HepG2 (cell line): ENCODE data around the gene DUSP9. TPM values are rescaled to one million over a fixed set of nuclear protein-coding genes. Genes with fewer than 3 reads are reported as not detected.

ENCODE experiments used
- ATAC-seq: fragments of 200-7000 bp; cut with Tn5 transposase; 3 replicates; pipeline ENCODE4 v1.9.1; 2020; ENCODE audit warnings: mild to moderate bottlenecking, moderate library complexity
- BruUV-seq: library from RNA; stranded (reverse); fragments of 400-500 nt; replicated peaks from 2 replicates; lab custom pipeline; 2021; lab: Mats Ljungman, UMichigan
- CTCF ChIA-PET: fragments of 300-600 bp; formaldehyde crosslinking; extraction: SDS; loops from one replicate; lab custom pipeline; 2021; ENCODE audit warnings: low total read pairs, inconsistent platforms, low intra/inter-chr PET ratio; lab: Yijun Ruan, JAX
- POLR2A ChIA-PET: fragments of 350-600 bp; sonication (Branson Sonifier 250); formaldehyde crosslinking; loops from one replicate; lab custom pipeline; 2020; ENCODE audit warnings: antibody characterized with exemption, inconsistent platforms; lab: Yijun Ruan, JAX
- DNase-seq: peaks from one replicate; pipeline ENCODE4 v3.0.0-alpha.2; 2015; ENCODE audit warnings: low spot score
- FAIRE-seq: peaks from 3 replicates; lab custom pipeline; 2011; peaks lifted over from hg19 to GRCh38; lab: Jason Lieb, UNC
- H2AFZ ChIP-seq: one replicate; pipeline ENCODE4 v1.6.1; 2011; ENCODE audit warnings: low read length, inconsistent platforms
- H3K27ac ChIP-seq: fragments of 300-600 bp; 3 replicates; pipeline ENCODE4 v1.8.0; 2011; ENCODE audit warnings: mixed run types, mild to moderate bottlenecking, mixed read lengths, low read length, inconsistent platforms; ENCODE audit not compliant: insufficient read depth; ENCODE audit errors: extremely low read length
- H3K27me3 ChIP-seq, 2 experiments: fragments of 200-600 bp in 1 of 2; 2 replicates in 1 of 2; 3 replicates in 1 of 2; pipeline versions ENCODE4 v1.6.0 to v1.8.0; 2011; ENCODE audit warnings: low read length in 2 of 2, mild to moderate bottlenecking in 2 of 2, moderate library complexity in 2 of 2, inconsistent platforms in 1 of 2; ENCODE audit not compliant: insufficient read depth in 2 of 2, control insufficient read depth in 1 of 2
- H3K36me3 ChIP-seq, 2 experiments: fragments of 200-600 bp in 1 of 2; replicated peaks in 1 of 2; 2 replicates in 1 of 2; 3 replicates in 1 of 2; pipeline versions ENCODE4 v1.5.1 to v1.8.0; 2011; ENCODE audit warnings: low read length in 2 of 2, inconsistent platforms in 1 of 2; ENCODE audit not compliant: insufficient read depth in 2 of 2, control insufficient read depth in 1 of 2
- H3K4me1 ChIP-seq: 2 replicates; pipeline ENCODE4 v1.5.1; 2012; ENCODE audit warnings: low read length, inconsistent platforms; ENCODE audit not compliant: insufficient read depth
- H3K4me2 ChIP-seq: 2 replicates; pipeline ENCODE4 v1.6.0; 2011; ENCODE audit warnings: low read depth, low read length, inconsistent platforms
- H3K4me3 ChIP-seq, 3 experiments: fragments of 200-600 bp in 1 of 3; sonication (generic), shearing (Covaris generic) in 1 of 3; replicated peaks in 1 of 3; 2 replicates each; pipeline ENCODE4 v1.5.1; 2011 to 2016; ENCODE audit warnings: low read length in 3 of 3, inconsistent platforms in 2 of 3, low read depth in 2 of 3, mild to moderate bottlenecking in 2 of 3, control low read depth in 1 of 3, mixed read lengths in 1 of 3; ENCODE audit not compliant: insufficient read depth in 1 of 3
- H3K79me2 ChIP-seq: one replicate; pipeline ENCODE4 v1.6.1; 2011; ENCODE audit warnings: low read length, inconsistent platforms; ENCODE audit not compliant: insufficient read depth
- H3K9ac ChIP-seq: 2 replicates; pipeline ENCODE4 v1.6.0; 2011; ENCODE audit warnings: mild to moderate bottlenecking, low read depth, low read length, inconsistent platforms; ENCODE audit not compliant: insufficient read depth
- H3K9me3 ChIP-seq: 2 replicates; pipeline ENCODE4 v1.5.1; 2012; ENCODE audit warnings: mild to moderate bottlenecking, low read length
- H4K20me1 ChIP-seq: 2 replicates; pipeline ENCODE4 v1.6.0; 2011; ENCODE audit warnings: inconsistent platforms, mild to moderate bottlenecking, low read length, moderate library complexity; ENCODE audit not compliant: insufficient read depth
- CBFB ChIP-seq: sonication (generic); formaldehyde crosslinking; IDR thresholded peaks from 2 replicates; pipeline ENCODE4 v1.4.0; 2020; ENCODE audit warnings: missing genetic modification reagents
- ELK4 ChIP-seq: sonication (generic); formaldehyde crosslinking; IDR thresholded peaks from 2 replicates; pipeline ENCODE4 v1.9.0; 2021; ENCODE audit warnings: missing genetic modification reagents, borderline replicate concordance
- ERF ChIP-seq: IDR thresholded peaks from 2 replicates; pipeline ENCODE4 v1.6.1; 2018; ENCODE audit warnings: missing biosample characterization, missing genetic modification reagents
- HMGXB4 ChIP-seq, 2 experiments: sonication (generic) in 1 of 2; formaldehyde crosslinking in 1 of 2; IDR thresholded peaks; 2 replicates each; pipeline versions ENCODE4 v1.4.0 to v1.6.1; 2018 to 2020; ENCODE audit warnings: missing genetic modification reagents in 2 of 2, borderline replicate concordance in 1 of 2, low read depth in 1 of 2, mild to moderate bottlenecking in 1 of 2, missing biosample characterization in 1 of 2
- MAZ ChIP-seq, 2 experiments: sonication (generic) in 1 of 2; formaldehyde crosslinking in 1 of 2; IDR thresholded peaks; 2 replicates each; pipeline versions ENCODE4 v1.5.0 to v1.6.1; 2012 to 2020; ENCODE audit warnings: low read depth in 2 of 2, mild to moderate bottlenecking in 2 of 2, borderline replicate concordance in 1 of 2, improper control_type of control experiment in 1 of 2, low read length in 1 of 2, missing genetic modification reagents in 1 of 2, moderate library complexity in 1 of 2
- NFKB2 ChIP-seq: sonication (generic); formaldehyde crosslinking; IDR thresholded peaks from 2 replicates; pipeline ENCODE4 v1.4.0; 2020; ENCODE audit warnings: missing genetic modification reagents, borderline replicate concordance
- ZFX ChIP-seq: sonication (generic); formaldehyde crosslinking; IDR thresholded peaks from 2 replicates; pipeline ENCODE4 v1.4.0; 2020; ENCODE audit warnings: mild to moderate bottlenecking, low read depth, missing genetic modification reagents, moderate library complexity
- ZNF451 ChIP-seq: sonication (generic); formaldehyde crosslinking; IDR thresholded peaks from 2 replicates; pipeline ENCODE4 v1.5.0; 2020; ENCODE audit warnings: mild to moderate bottlenecking, missing genetic modification reagents
- ZNF772 ChIP-seq: sonication (generic); formaldehyde crosslinking; IDR thresholded peaks from 2 replicates; pipeline ENCODE4 v1.5.0; 2020; ENCODE audit warnings: mild to moderate bottlenecking, missing genetic modification reagents
- ZNF879 ChIP-seq: sonication (generic); formaldehyde crosslinking; IDR thresholded peaks from 2 replicates; pipeline ENCODE4 v1.8.1; 2023; ENCODE audit warnings: missing genetic modification reagents
- ZSCAN21 ChIP-seq: sonication (generic); formaldehyde crosslinking; IDR thresholded peaks from 2 replicates; pipeline ENCODE4 v1.8.0; 2022; ENCODE audit warnings: mild to moderate bottlenecking, missing genetic modification reagents, moderate library complexity, borderline replicate concordance
- WGBS: methylation state at CpG from one replicate; pipeline ENCODE4 v1.1.6; 2017; ENCODE audit warnings: low lambda C conversion rate; 5-methylcytosine and 5-hydroxymethylcytosine counted together
- in situ Hi-C: cut with HindIII; loops from 2 replicates; pipeline ENCODE4 v1.10.0; 2017; ENCODE audit warnings: low pct_unique_long_range_greater_than_20kb; ENCODE audit not compliant: extremely low pct_ligation_motif_present
- intact Hi-C: fragments of 100-400 bp; cut with micrococcal nuclease; formaldehyde crosslinking; loops from one replicate; pipeline ENCODE4 v1.10.0; 2022; ENCODE audit not compliant: unreplicated experiment
- polyA plus RNA-seq, 8 experiments: library from polyadenylated mRNA; depleted of rRNA in 3 of 8; stranded (reverse) in 7 of 8; unstranded in 1 of 8; fragments of >200 nt; fragmentation: Illumina TruSeq in 4 of 8; extraction: Trizol in 4 of 8; gene quantifications; 2 replicates each; pipeline versions ENCODE4 v1.2.1 to v1.2.3, GENCODE V29; 2011 to 2016; ENCODE audit warnings: low read depth in 4 of 8, missing spikeins in 1 of 8, mixed read lengths in 1 of 8; ENCODE audit not compliant: insufficient read depth in 1 of 8
- total RNA-seq, 5 experiments: library from RNA; depleted of rRNA; stranded (reverse); fragments of >200 nt; fragmentation: Illumina TruSeq; extraction: Trizol; gene quantifications; 2 replicates each; pipeline ENCODE4 v1.2.3, GENCODE V29; 2016; ENCODE audit warnings: low read depth in 1 of 5
- TF ChIP-seq, protein P1 (sequence below): IDR thresholded peaks from 2 replicates; pipeline ENCODE4 v1.6.1; 2016; ENCODE audit warnings: missing compliant biosample characterization, missing genetic modification reagents, borderline replicate concordance

The DUSP9 gene
- total and polyA plus RNA-seq, 2 of the 13 experiments (the other 11 are each of a cell fraction or from before 2014, with no cell fraction given) = 235 to 435 TPM

DNA sequence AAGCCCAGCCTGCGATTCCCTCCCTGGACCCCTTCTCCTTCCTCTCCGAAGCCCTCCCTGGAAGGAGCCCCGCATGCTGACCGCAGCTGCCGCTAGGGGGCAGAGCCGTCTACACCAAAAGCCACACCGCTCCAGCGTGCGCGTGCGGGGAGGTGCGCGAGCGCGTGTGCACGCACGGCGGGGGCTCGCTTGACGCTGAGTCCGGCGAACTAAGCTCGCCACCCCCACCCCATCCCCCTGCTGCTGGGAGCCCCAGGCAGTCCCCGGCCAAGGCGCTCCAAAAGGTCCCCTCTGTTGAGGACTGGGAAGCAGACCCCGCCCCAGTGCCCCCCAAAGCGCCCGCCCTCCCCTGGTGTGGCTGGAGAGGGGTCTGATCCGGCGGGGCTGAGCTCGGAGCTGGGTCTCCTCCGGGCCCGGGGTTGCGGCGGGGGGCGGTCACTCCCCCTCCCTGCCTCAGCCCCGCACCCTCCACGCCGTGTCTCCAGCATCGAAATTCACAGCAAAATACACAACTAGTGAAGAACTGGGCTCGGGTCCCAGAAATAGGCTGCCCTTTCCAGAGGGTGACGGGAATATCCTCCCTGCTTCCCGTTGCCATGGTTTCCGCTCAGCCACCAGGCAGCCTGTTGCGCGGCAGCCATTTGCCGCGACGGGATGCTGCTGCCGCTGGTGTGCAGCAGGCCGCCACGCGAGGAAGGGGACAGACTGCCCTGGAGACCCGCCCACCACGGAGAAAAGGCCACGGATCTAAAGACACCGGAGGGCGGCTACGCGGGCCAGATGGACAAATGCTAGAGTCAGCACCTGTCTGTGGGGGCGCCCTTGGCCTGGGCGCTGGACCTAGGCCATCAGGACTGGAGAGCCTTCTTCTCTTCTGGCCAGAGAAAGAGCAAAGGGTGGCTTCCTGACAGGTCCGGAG is 36.8 kb upstream of the DUSP9 start:
- WGBS = no CpG with 5 or more reads among the region's 63 CpGs
- Histone ChIP-seq H4K20me1 (no peaks in the 10 kb centered on the region), H3K27ac (peak overlapping the region; percentile 72), H3K4me2 (peak overlapping the region; percentile 74), H3K36me3 (no peaks in the 10 kb centered on the region), H3K4me1 (peaks cover 18% of the 10 kb centered on the region), H3K9ac (0 out of 2 replicates have a peak overlapping the region, but pooled peaks have one; percentile 46), H2AFZ (no peak overlapping the region), H3K9me3 (no peaks in the 10 kb centered on the region), H3K4me3 (peak overlapping the region; percentile 26 to 58 (median 36); a peak in 4 of 6 replicates), H3K27me3 (no peaks in the 10 kb centered on the region), H3K79me2 (no peaks in the 10 kb centered on the region)
- FAIRE-seq = peak; percentile 64
- in situ Hi-C loops = loop anchor here (5.0 kb wide), 2 partner anchors 37 to 48 kb away; partner anchors contain the start of gene DUSP9
- no TSS peak for BruUV-seq
- intact Hi-C loops = loop anchor here (1.0 to 2.0 kb wide), 3 partner anchors 13 to 53 kb away; no protein-coding TSS in a partner anchor
- CTCF ChIA-PET = interaction anchor here (1.0 to 2.7 kb wide), 8 partner anchors 27 to 60 kb away, joined by 3 to 21 read pairs (median 11); partner anchors contain the start of gene DUSP9
- DNase-seq = peak; percentile 62
- ATAC-seq = peak; percentile 88
- POLR2A ChIA-PET = interaction anchor here (1.0 to 9.1 kb wide), 5 partner anchors 11 to 38 kb away, joined by 5 to 144 read pairs (median 13); partner anchors contain the start of genes CCNQ and DUSP9
- no peak for TF ChIP-seq ELK4 (CRISPR knock-in tag)
- 0 out of 2 replicates have a peak, but pooled peaks have one; percentile 30 for TF ChIP-seq ZSCAN21 (CRISPR knock-in tag)
- TF ChIP-seq ZNF772 (CRISPR knock-in tag) = peak; percentile 41; the same call in 1 of the 2 replicates
- peak; percentile 70; the same call in 1 of the 2 replicates for TF ChIP-seq NFKB2 (CRISPR knock-in tag)
- TF ChIP-seq ZFX (CRISPR knock-in tag) = peak; percentile 41; the same call in 1 of the 2 replicates
- TF ChIP-seq CBFB (CRISPR knock-in tag) = peak; percentile 67; the same call in 1 of the 2 replicates
- peak; percentile 56 to 71 for TF ChIP-seq HMGXB4 (CRISPR knock-in tag; IDR thresholded peaks at IDR 0.05; ENCODE audit: borderline replicate concordance in 1 of 2, low read depth in 1 of 2)
- no peak for TF ChIP-seq ZNF879 (CRISPR knock-in tag)
- 0 out of 2 replicates have a peak, but pooled peaks have one; percentile 20 for TF ChIP-seq ZNF451 (CRISPR knock-in tag)
- TF ChIP-seq, protein P1, sequence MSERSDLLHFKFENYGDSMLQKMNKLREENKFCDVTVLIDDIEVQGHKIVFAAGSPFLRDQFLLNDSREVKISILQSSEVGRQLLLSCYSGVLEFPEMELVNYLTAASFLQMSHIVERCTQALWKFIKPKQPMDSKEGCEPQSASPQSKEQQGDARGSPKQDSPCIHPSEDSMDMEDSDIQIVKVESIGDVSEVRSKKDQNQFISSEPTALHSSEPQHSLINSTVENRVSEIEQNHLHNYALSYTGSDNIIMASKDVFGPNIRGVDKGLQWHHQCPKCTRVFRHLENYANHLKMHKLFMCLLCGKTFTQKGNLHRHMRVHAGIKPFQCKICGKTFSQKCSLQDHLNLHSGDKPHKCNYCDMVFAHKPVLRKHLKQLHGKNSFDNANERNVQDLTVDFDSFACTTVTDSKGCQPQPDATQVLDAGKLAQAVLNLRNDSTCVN (CRISPR knock-in tag) = no peak; the same call in 1 of the 2 replicates
- TF ChIP-seq MAZ (IDR thresholded peaks at IDR 0.05; ENCODE audit: borderline replicate concordance, low read depth, low read length) = peak; percentile 68; the same call in 1 of the 2 replicates
- TF ChIP-seq MAZ (CRISPR knock-in tag; IDR thresholded peaks at IDR 0.05; ENCODE audit: low read depth) = peak; percentile 62
- TF ChIP-seq ERF (CRISPR knock-in tag) = peak; percentile 57; the same call in 1 of the 2 replicates
